Activated CD4-positive, alpha-beta T cell treated with anti-CD3 and anti-CD28 coated beads, Interleukin-2, amount 50 U/mL, for 24 hours (primary cell): ENCODE results near the gene CCBE1.

Source experiments
- DNase-seq, 2 donors: peaks; one replicate each; pipeline ENCODE4 v3.0.0-alpha.2; 2020; ENCODE audit warnings: low read depth in 1 of 2, low spot score in 1 of 2

Gene CCBE1

GRCh38 chr18:59621027-59621426 is 76.2 kb downstream of the CCBE1 start:
- DNase-seq, result no peak

- DNase-seq, result no peak
Measured at GRCh38 chr18:59620381-59620780, 76.8 kb downstream of the CCBE1 start.

- no peak for DNase-seq
Measured at GRCh38 chr18:59619816-59620215, 77.4 kb downstream of the CCBE1 start.

- no peak for DNase-seq
Measured at GRCh38 chr18:59617468-59617932, 79.7 kb downstream of the CCBE1 start.

GRCh38 chr18:59616501-59616900 is 80.7 kb downstream of the CCBE1 start:
- DNase-seq, result no peak

- no peak for DNase-seq
Measured at GRCh38 chr18:59613903-59614302, 83.3 kb downstream of the CCBE1 start.

GRCh38 chr18:59612381-59612780 is 84.8 kb downstream of the CCBE1 start:
- no peak for DNase-seq

- DNase-seq, result no peak
Measured at GRCh38 chr18:59610546-59611140, 86.6 kb downstream of the CCBE1 start.

- DNase-seq, result no peak
Measured at GRCh38 chr18:59609654-59610053, 87.6 kb downstream of the CCBE1 start.

GRCh38 chr18:59607471-59607870 is 89.8 kb downstream of the CCBE1 start:
- DNase-seq, result no peak

- DNase-seq, result no peak
Measured at GRCh38 chr18:59607078-59607379, 90.2 kb downstream of the CCBE1 start.

GRCh38 chr18:59606193-59607077 is 90.8 kb downstream of the CCBE1 start:
- DNase-seq, result no peak

GRCh38 chr18:59605633-59606192 is 91.5 kb downstream of the CCBE1 start:
- no peak for DNase-seq

- no peak for DNase-seq
Measured at GRCh38 chr18:59604877-59605276, 92.3 kb downstream of the CCBE1 start.

- DNase-seq, result no peak
Measured at GRCh38 chr18:59597049-59597448, 100.2 kb downstream of the CCBE1 start.

- no peak for DNase-seq
Measured at GRCh38 chr18:59593291-59593717, 103.9 kb downstream of the CCBE1 start.

GRCh38 chr18:59592624-59593023 is 104.6 kb downstream of the CCBE1 start:
- no peak for DNase-seq

- DNase-seq, result no peak
Measured at GRCh38 chr18:59582395-59582794, 114.8 kb downstream of the CCBE1 start.

- DNase-seq, result no peak
Measured at GRCh38 chr18:59579509-59579908, 117.7 kb downstream of the CCBE1 start.

GRCh38 chr18:59577386-59577655 is 119.9 kb downstream of the CCBE1 start:
- DNase-seq, result no peak

GRCh38 chr18:59576541-59577385 is 120.5 kb downstream of the CCBE1 start:
- no peak for DNase-seq

- no peak for DNase-seq
Measured at GRCh38 chr18:59575995-59576394, 121.2 kb downstream of the CCBE1 start.
